Stimulated activated CD8-positive, alpha-beta memory T cell treated with anti-CD3 and anti-CD28 coated beads, Interleukin-15, amount 100 ng/mL, for 48 hours (primary cell): Measurements from ENCODE around the gene CLSTN2.

Source experiments
- DNase-seq, 2 donors: peaks; one replicate each; pipeline ENCODE4 v3.0.0-alpha.2; 2020; ENCODE audit warnings: low read depth in 2 of 2

CLSTN2 gene

GRCh38 chr3:140052771-140053702 lies 118.1 kb downstream of the CLSTN2 start:
- no peak for DNase-seq

GRCh38 chr3:140053794-140054193 lies 118.8 kb downstream of the CLSTN2 start:
- DNase-seq = no peak

- DNase-seq = no peak
Observed at GRCh38 chr3:140055092-140055791, 120.3 kb downstream of the CLSTN2 start.

GRCh38 chr3:140056047-140056446 lies 121.1 kb downstream of the CLSTN2 start:
- DNase-seq = no peak

- no peak for DNase-seq
Observed at GRCh38 chr3:140061211-140061610, 126.2 kb downstream of the CLSTN2 start.

- no peak for DNase-seq
Observed at GRCh38 chr3:140062461-140062860, 127.5 kb downstream of the CLSTN2 start.

- no peak for DNase-seq
Observed at GRCh38 chr3:140067487-140067886, 132.5 kb downstream of the CLSTN2 start.

GRCh38 chr3:140068494-140069017 lies 133.6 kb downstream of the CLSTN2 start:
- no peak for DNase-seq

- no peak for DNase-seq
Observed at GRCh38 chr3:140073278-140074045, 138.5 kb downstream of the CLSTN2 start.

GRCh38 chr3:140076552-140076951 lies 141.6 kb downstream of the CLSTN2 start:
- DNase-seq = no peak

- DNase-seq = no peak
Observed at GRCh38 chr3:140077406-140077805, 142.4 kb downstream of the CLSTN2 start.

- DNase-seq = no peak
Observed at GRCh38 chr3:140078343-140078742, 143.4 kb downstream of the CLSTN2 start.

GRCh38 chr3:140078940-140079339 lies 144.0 kb downstream of the CLSTN2 start:
- DNase-seq = no peak

- DNase-seq = no peak
Observed at GRCh38 chr3:140081887-140082286, 146.9 kb downstream of the CLSTN2 start.

- DNase-seq = no peak
Observed at GRCh38 chr3:140085001-140085400, 150.0 kb downstream of the CLSTN2 start.

GRCh38 chr3:140086642-140087041 lies 151.7 kb downstream of the CLSTN2 start:
- DNase-seq = no peak

GRCh38 chr3:140088058-140088457 lies 153.1 kb downstream of the CLSTN2 start:
- no peak for DNase-seq

- no peak for DNase-seq
Observed at GRCh38 chr3:140088513-140088912, 153.5 kb downstream of the CLSTN2 start.

GRCh38 chr3:140089403-140090072 lies 154.6 kb downstream of the CLSTN2 start:
- no peak for DNase-seq

- no peak for DNase-seq
Observed at GRCh38 chr3:140091143-140091542, 156.2 kb downstream of the CLSTN2 start.

GRCh38 chr3:140092848-140093536 lies 158.0 kb downstream of the CLSTN2 start:
- DNase-seq = no peak
